Suprapubic skin (tissue), 4 donors: ENCODE measurements around the gene IL18R1.

Experiments
- CTCF ChIP-seq, 2 donors: fragments of 200-600 bp in 1 of 2; fragments of 450-650 bp in 1 of 2; sonication (generic) in 1 of 2; IDR thresholded peaks; one replicate each; pipeline ENCODE4 v1.5.1; 2016 to 2019; ENCODE audit warnings: antibody characterized with exemption in 2 of 2, mild to moderate bottlenecking in 1 of 2, moderate library complexity in 1 of 2
- EP300 ChIP-seq: sonication (generic); formaldehyde crosslinking; IDR thresholded peaks from one replicate; pipeline ENCODE4 v1.6.1; 2017; ENCODE audit warnings: antibody characterized with exemption
- POLR2A ChIP-seq, 2 donors: fragments of 450-650 bp; IDR thresholded peaks; one replicate each; pipeline ENCODE4 v1.6.1; 2017; ENCODE audit warnings: antibody characterized with exemption in 2 of 2, mild to moderate bottlenecking in 2 of 2, moderate library complexity in 2 of 2
- POLR2AphosphoS5 ChIP-seq, 3 donors: sonication (generic); formaldehyde crosslinking; IDR thresholded peaks; one replicate each; pipeline ENCODE4 v1.6.1; 2017; ENCODE audit warnings: antibody characterized with exemption in 3 of 3

GRCh38 chr2:102361632-102362241 is 6.1 kb downstream of the IL18R1 start:
- no peak for TF ChIP-seq CTCF (IDR thresholded peaks at IDR 0.05)
- no peak for TF ChIP-seq POLR2A (IDR thresholded peaks at IDR 0.05)
- TF ChIP-seq EP300, result no peak
- TF ChIP-seq POLR2AphosphoS5 (IDR thresholded peaks at IDR 0.05), result no peak
